A673 (cell line): ENCODE results near the gene SEMA6C. TPM values are rescaled to one million over a fixed set of nuclear protein-coding genes. Genes with fewer than 3 reads are reported as not detected.

Experiments
- BruUV-seq: library from RNA; stranded (reverse); fragments of 400-500 nt; replicated peaks from 2 replicates; lab custom pipeline; 2021; lab: Mats Ljungman, UMichigan
- CTCF ChIA-PET: fragments of 300-600 bp; sonication (Branson Sonifier 250); formaldehyde crosslinking; loops from one replicate; lab custom pipeline; 2022; ENCODE audit warnings: antibody characterized with exemption; lab: Charles Lee
- POLR2A ChIA-PET: fragments of 300-600 bp; sonication (Branson Sonifier 250); formaldehyde crosslinking; loops from one replicate; lab custom pipeline; 2022; ENCODE audit warnings: antibody characterized with exemption; ENCODE audit not compliant: low non-redundant PET; lab: Charles Lee
- DNase-seq: peaks from one replicate; pipeline ENCODE4 v3.0.0-alpha.2; 2015; ENCODE audit warnings: low spot score
- H3K27ac ChIP-seq: fragments of 200-600 bp; sonication (generic); 2 replicates; pipeline ENCODE4 v1.5.1; 2016; ENCODE audit warnings: mixed run types, low read depth, mild to moderate bottlenecking, mixed read lengths, antibody characterized with exemption, low read length; ENCODE audit not compliant: poor library complexity, severe bottlenecking
- H3K27me3 ChIP-seq: fragments of 200-600 bp; sonication (generic); replicated peaks from 2 replicates; pipeline ENCODE4 v1.6.1; 2017; ENCODE audit warnings: mixed run types, low read depth, mild to moderate bottlenecking, mixed read lengths, antibody characterized with exemption, low read length; ENCODE audit not compliant: insufficient read depth, poor library complexity
- H3K36me3 ChIP-seq: fragments of 200-600 bp; sonication (generic); 2 replicates; pipeline ENCODE4 v1.6.1; 2016; ENCODE audit warnings: mixed run types, mild to moderate bottlenecking, mixed read lengths, antibody characterized with exemption, low read length; ENCODE audit not compliant: insufficient read depth, poor library complexity, severe bottlenecking
- H3K4me1 ChIP-seq: fragments of 200-600 bp; sonication (generic); 2 replicates; pipeline ENCODE4 v1.6.1; 2017; ENCODE audit warnings: mixed run types, mild to moderate bottlenecking, mixed read lengths, antibody characterized with exemption, low read length; ENCODE audit not compliant: insufficient read depth, poor library complexity, severe bottlenecking
- H3K4me3 ChIP-seq: fragments of 200-600 bp; sonication (generic); 2 replicates; pipeline ENCODE4 v1.5.1; 2016; ENCODE audit warnings: low read depth, mixed run types, mild to moderate bottlenecking, mixed read lengths, low read length; ENCODE audit not compliant: poor library complexity, severe bottlenecking
- H3K9me3 ChIP-seq: fragments of 200-600 bp; sonication (generic); 2 replicates; pipeline ENCODE4 v1.6.1; 2016; ENCODE audit warnings: mixed run types, low read depth, mild to moderate bottlenecking, mixed read lengths, antibody characterized with exemption, low read length; ENCODE audit not compliant: poor library complexity, severe bottlenecking
- CTCF ChIP-seq: fragments of 300-800, 200-600 bp; sonication (generic); conservative IDR thresholded peaks from 2 replicates; pipeline ENCODE4 v1.5.1; 2017; ENCODE audit warnings: low read depth, mild to moderate bottlenecking, antibody characterized with exemption, low read length, moderate library complexity, mixed read lengths
- EZH2 ChIP-seq: fragments of 200-600 bp; sonication (generic); IDR thresholded peaks from 2 replicates; pipeline ENCODE4 v1.6.1; 2017; ENCODE audit warnings: borderline replicate concordance, low read depth, mild to moderate bottlenecking, mixed read lengths, antibody characterized with exemption, low read length; ENCODE audit not compliant: poor library complexity, severe bottlenecking
- intact Hi-C: fragments of 100-400 bp; cut with micrococcal nuclease; formaldehyde crosslinking; loops from one replicate; pipeline ENCODE4 v1.10.0; 2022; ENCODE audit not compliant: unreplicated experiment
- total RNA-seq: library from RNA; stranded (reverse); gene quantifications from 2 replicates; pipeline ENCODE4 v1.2.3, GENCODE V29; 2021

SEMA6C gene
- total RNA-seq, 1 experiment from 2014 or later = 4.7 TPM

GRCh38 chr1:151156515-151156819, 10.0 kb upstream of the SEMA6C start, which contains the start of gene TNFAIP8L2:
Gene TNFAIP8L2, plus strand, starts transcription at chr1:151156649. Its CDS starts 2,049 bp downstream, at chr1:151158698.
- ChIA-PET POLR2A (no interaction called here), CTCF (interaction anchor here (3.7 kb wide), 1 partner anchor 56 kb away, joined by 21 read pairs; no protein-coding TSS in a partner anchor)
- Histone ChIP-seq H3K27me3 (no peaks in the 10 kb centered on the region), H3K4me1 (no peaks in the 10 kb centered on the region), H3K4me3 (no peak within 1 kb of the TSS), H3K36me3 (peaks cover 2% of the 10 kb centered on the region), H3K27ac (no peak within 1 kb of the TSS), H3K9me3 (no peaks in the 10 kb centered on the region)
- intact Hi-C loops = loop anchor here (2.0 to 10.0 kb wide), 2 partner anchors 58 to 132 kb away; no protein-coding TSS in a partner anchor
- TF ChIP-seq EZH2 (no peak), CTCF (no peak)
- no TSS peak for BruUV-seq
- no peak for DNase-seq

- Histone ChIP-seq H3K4me1 (peaks cover 9% of the 10 kb centered on the region), H3K27me3 (no peaks in the 10 kb centered on the region), H3K4me3 (no peak overlapping the region), H3K9me3 (no peaks in the 10 kb centered on the region), H3K27ac (no peak overlapping the region), H3K36me3 (no peaks in the 10 kb centered on the region)
- no peak for DNase-seq
- BruUV-seq = no TSS peak
- TF ChIP-seq EZH2 (no peak), CTCF (no peak)
- POLR2A ChIA-PET = no interaction called here
- CTCF ChIA-PET = no interaction called here
- intact Hi-C loops = no loop called here
Measured at GRCh38 chr1:151147665-151148064, 1.2 kb upstream of the SEMA6C start.

GRCh38 chr1:151147132-151147503, 687 bp upstream of the SEMA6C start:
- ChIA-PET POLR2A (no interaction called here), CTCF (interaction anchor here (0.6 kb wide), 1 partner anchor 615 kb away, joined by 6 read pairs; no protein-coding TSS in a partner anchor)
- TF ChIP-seq CTCF = no peak
- TF ChIP-seq EZH2 = no peak
- intact Hi-C loops = no loop called here
- Histone ChIP-seq H3K9me3 (no peaks in the 10 kb centered on the region), H3K4me3 (peak overlapping the region; percentile 86), H3K4me1 (peaks cover 9% of the 10 kb centered on the region), H3K27ac (no peak overlapping the region), H3K36me3 (no peaks in the 10 kb centered on the region), H3K27me3 (no peaks in the 10 kb centered on the region)
- BruUV-seq = no TSS peak
- DNase-seq = no peak
